Measurements from ENCODE around the gene CCKAR.

Gene CCKAR

DNA sequence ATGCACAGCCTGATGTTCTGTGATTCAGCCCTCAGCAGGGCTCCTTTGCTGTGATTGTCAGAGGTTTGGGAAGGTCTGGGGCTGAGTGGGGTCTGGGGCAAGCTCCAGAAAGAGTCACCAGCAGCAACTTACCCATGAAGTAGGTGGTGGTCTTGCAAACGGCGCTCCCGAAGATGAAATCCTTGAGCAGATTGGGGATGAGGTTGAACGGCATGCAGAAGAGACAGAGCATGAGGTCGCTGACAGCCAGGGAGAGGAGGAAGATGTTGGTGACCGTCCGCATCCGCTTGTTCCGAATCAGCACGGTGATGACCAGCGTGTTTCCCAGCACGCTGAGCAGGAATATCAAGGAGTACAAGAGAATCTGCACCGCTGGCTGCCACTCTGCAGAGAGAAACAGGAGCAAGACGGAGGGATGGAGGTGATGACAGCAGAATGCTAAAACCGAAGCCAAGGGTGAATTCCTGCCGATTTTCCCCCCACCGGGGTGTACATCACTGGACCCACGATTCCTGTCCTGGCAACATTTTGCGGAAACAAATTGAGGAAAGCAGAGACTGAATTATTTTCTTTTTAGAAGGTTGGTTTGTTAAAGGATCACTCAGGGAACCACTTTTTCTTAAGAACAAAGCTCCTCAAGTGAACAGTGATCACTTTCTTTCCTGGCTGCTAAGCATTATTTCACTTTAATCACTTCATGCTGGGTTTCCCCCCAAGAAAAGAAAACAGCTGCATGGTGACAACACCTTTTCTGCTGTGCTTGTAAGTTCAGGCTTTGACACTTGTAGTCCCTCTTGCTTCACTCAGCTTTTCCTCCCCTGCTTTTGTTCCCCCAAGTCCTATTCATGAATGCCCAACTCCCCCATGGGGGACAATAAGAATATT is 941 bp downstream of the CCKAR start:
- TF ChIP-seq, protein P1, sequence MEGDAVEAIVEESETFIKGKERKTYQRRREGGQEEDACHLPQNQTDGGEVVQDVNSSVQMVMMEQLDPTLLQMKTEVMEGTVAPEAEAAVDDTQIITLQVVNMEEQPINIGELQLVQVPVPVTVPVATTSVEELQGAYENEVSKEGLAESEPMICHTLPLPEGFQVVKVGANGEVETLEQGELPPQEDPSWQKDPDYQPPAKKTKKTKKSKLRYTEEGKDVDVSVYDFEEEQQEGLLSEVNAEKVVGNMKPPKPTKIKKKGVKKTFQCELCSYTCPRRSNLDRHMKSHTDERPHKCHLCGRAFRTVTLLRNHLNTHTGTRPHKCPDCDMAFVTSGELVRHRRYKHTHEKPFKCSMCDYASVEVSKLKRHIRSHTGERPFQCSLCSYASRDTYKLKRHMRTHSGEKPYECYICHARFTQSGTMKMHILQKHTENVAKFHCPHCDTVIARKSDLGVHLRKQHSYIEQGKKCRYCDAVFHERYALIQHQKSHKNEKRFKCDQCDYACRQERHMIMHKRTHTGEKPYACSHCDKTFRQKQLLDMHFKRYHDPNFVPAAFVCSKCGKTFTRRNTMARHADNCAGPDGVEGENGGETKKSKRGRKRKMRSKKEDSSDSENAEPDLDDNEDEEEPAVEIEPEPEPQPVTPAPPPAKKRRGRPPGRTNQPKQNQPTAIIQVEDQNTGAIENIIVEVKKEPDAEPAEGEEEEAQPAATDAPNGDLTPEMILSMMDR (IDR thresholded peaks at IDR 0.05; ENCODE audit: extremely low read depth, missing control alignments), result no peak
- DNase-seq (ENCODE audit: low spot score), result no peak

DNA sequence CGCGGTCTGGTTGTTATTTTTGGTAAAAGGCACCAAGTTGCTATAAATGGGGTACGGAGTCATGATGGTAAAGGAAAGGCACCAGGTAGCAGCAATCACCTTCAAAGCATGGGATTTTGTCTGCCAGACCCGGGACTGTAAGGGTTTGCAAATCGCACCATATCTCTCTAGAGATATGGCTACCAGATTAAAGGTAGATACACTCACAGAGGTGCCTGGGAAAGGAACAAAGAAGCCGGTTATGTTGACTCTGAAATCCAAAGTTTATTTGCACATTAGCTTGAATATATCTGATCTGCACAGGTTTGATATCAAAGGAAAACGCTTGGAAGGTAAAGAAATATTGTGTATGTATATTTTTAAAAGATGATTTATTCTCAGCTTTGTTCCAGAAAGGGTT is 4.6 kb downstream of the CCKAR start:
- DNase-seq (ENCODE audit: low spot score), result no peak
- TF ChIP-seq, protein P1 (IDR thresholded peaks at IDR 0.05; ENCODE audit: extremely low read depth, missing control alignments), result no peak

DNA sequence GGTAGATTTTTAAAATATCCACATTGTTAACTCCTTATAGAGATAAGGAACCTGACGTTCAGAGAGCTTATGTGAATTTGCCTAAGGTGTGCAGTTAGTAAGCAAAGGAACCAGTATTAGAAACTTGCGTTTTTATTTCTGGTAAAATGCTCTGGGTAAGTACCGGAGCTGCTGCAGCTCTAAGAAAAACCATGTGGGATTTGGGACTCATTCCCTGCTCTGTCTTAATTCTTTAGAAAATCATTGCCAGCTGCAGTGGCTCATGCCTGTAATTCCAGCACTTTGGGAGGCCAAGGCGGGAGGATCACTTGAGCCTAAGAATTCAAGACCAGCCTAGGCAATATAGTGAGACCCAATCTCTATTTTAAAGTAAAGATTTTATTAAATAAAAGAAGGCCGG is 5.8 kb downstream of the CCKAR start:
- no peak for DNase-seq (ENCODE audit: low spot score)
- TF ChIP-seq, protein P1 (IDR thresholded peaks at IDR 0.05; ENCODE audit: extremely low read depth, missing control alignments), result no peak

DNA sequence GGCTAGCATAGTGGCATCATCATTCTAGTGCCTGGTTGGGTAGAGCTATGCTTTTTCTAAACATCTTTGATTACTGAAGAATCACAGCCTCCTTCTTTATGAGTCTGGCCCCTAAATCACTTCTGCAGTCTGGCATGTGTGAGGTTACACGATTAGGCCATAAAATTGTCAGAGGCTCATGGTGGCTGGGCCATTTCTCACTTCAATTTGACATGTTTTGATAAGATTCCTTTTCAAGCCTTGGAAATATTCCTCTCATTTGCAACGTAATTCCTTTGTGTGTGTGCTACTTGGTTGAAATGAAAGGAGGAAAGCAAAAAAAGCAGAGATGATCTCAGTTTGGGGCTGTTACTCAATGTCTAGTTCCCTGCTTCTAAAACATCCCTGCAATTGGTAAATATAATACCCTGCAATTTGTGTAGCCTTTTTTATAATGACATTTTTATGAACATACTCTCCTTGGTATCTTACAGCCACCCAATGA is 6.2 kb downstream of the CCKAR start:
- TF ChIP-seq, protein P1 (IDR thresholded peaks at IDR 0.05; ENCODE audit: extremely low read depth, missing control alignments), result no peak
- DNase-seq (ENCODE audit: low spot score), result no peak

DNA sequence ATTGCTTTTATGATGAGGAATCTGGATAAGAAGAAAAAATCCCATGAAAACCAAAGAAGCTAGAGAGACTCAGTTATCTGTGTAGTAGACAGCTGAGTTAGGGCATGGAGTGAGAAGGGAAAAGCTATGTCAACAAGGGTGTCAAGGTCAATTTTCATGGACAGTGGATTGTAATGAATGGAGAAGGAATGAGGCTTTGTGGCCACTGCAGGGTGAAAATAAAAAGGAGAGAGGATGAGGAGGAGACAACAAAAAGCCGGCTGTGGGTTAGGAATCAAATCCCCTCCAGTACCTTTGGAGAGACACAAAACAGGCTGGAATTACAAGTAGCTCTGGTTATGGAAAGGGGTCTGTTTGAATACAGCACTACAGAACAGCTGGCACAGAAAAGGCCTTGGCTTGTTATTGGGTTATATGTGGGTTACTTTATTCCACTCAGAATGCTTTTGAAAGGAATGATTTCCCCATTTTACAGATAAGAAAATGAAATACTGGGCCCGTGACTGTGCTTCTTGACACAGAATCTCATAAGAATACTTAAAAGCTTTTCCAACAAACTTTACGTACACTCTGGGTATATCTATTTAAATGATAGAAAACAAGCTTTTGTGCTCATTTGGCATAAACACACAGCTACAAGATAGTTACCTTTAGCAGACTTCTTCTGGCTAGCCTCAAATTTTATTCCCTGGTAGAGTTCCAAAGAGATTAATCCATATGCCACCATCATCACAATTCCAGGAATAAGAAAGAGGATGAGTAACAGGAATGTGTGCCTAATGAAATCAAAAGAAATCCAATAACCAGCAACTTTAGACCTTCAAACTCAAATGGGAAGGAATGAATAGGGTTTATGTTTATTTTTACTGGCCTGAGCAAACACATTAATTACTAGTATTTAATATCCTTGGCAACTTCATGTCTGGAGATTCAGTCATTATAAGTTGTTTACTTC is 7.5 kb downstream of the CCKAR start:
- TF ChIP-seq, protein P1 (IDR thresholded peaks at IDR 0.05; ENCODE audit: extremely low read depth, missing control alignments), result no peak
- no peak for DNase-seq (ENCODE audit: low spot score)

DNA sequence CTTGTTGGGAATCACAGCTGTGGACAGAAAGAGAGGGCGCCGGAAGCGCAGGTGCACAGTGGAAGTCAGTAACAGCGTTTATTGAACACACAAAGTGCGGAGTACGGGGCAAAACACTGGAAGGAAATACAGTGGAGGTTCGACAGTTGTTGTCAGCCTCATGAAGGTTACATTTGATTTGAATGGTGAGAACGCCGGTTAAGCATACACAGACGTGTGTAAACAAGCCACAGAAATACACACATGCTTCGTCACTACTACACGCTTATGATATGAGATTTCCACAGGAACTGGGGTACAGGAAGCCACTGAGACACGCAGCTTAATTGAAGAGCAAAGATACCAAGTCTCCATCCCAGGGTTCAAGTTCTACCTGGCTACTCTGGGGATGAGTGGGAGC is 12.0 kb downstream of the CCKAR start:
- TF ChIP-seq, protein P1 (IDR thresholded peaks at IDR 0.05; ENCODE audit: extremely low read depth, missing control alignments), result no peak

More for the DNA sequence above, 12.0 kb downstream of the CCKAR start:
- DNase-seq (ENCODE audit: low spot score), result no peak

Measured in GM20000 (cell line).